PC-3 (cell line): Measurements from ENCODE around the gene BPIFA3. TPM values are rescaled to one million over a fixed set of nuclear protein-coding genes. Genes with fewer than 3 reads are reported as not detected.

Source experiments
- ATAC-seq: fragments of 200-7000 bp; cut with Tn5 transposase; 2 replicates; pipeline ENCODE4 v1.9.1; 2020; ENCODE audit warnings: mild to moderate bottlenecking, moderate library complexity
- BruUV-seq: library from RNA; stranded (reverse); fragments of 400-500 nt; replicated peaks from 2 replicates; lab custom pipeline; 2021; lab: Mats Ljungman, UMichigan
- CTCF ChIA-PET: fragments of 300-600 bp; sonication (Branson Sonifier 250); formaldehyde crosslinking; loops from one replicate; lab custom pipeline; 2022; ENCODE audit warnings: antibody characterized with exemption; lab: Charles Lee
- POLR2A ChIA-PET: fragments of 300-600 bp; sonication (Branson Sonifier 250); formaldehyde crosslinking; loops from one replicate; lab custom pipeline; 2022; ENCODE audit warnings: antibody characterized with exemption; ENCODE audit not compliant: unreplicated experiment; lab: Charles Lee
- DNase-seq: peaks from one replicate; pipeline ENCODE4 v3.0.0-alpha.2; 2015
- H2AFZ ChIP-seq: fragments of 300-600 bp; sonication (generic); 2 replicates; pipeline ENCODE4 v1.6.0; 2016; ENCODE audit warnings: antibody characterized with exemption, low read length
- H3F3A ChIP-seq: fragments of 300-600 bp; sonication (generic); one replicate; pipeline ENCODE4 v1.6.0; 2017; ENCODE audit warnings: antibody characterized with exemption, low read length, control low read depth, mild to moderate bottlenecking; ENCODE audit not compliant: unreplicated experiment
- H3K27ac ChIP-seq: fragments of 300-600 bp; sonication (generic); 2 replicates; pipeline ENCODE4 v1.5.1; 2016; ENCODE audit warnings: mild to moderate bottlenecking, low read length
- H3K27me3 ChIP-seq: fragments of 300-600 bp; sonication (generic); 2 replicates; pipeline ENCODE4 v1.6.1; 2016; ENCODE audit warnings: low read length, mixed read lengths
- H3K36me3 ChIP-seq: fragments of 300-600 bp; sonication (generic); 2 replicates; pipeline ENCODE4 v1.6.1; 2016; ENCODE audit warnings: low read depth, mixed run types, low read length, mixed read lengths
- H3K4me1 ChIP-seq: fragments of 300-600 bp; sonication (generic); 2 replicates; pipeline ENCODE4 v1.5.1; 2016; ENCODE audit warnings: low read length; ENCODE audit not compliant: insufficient read depth
- H3K4me2 ChIP-seq: fragments of 300-600 bp; sonication (generic); 2 replicates; pipeline ENCODE4 v1.6.0; 2016; ENCODE audit warnings: low read length
- H3K4me3 ChIP-seq: fragments of 300-600 bp; sonication (generic); 2 replicates; pipeline ENCODE4 v1.5.1; 2016; ENCODE audit warnings: mild to moderate bottlenecking, low read length, mixed read lengths
- H3K79me2 ChIP-seq: fragments of 300-600 bp; sonication (generic); 2 replicates; pipeline ENCODE4 v1.6.1; 2017; ENCODE audit warnings: low read length, mixed read lengths
- H3K9ac ChIP-seq: fragments of 300-600 bp; sonication (generic); 2 replicates; pipeline ENCODE4 v1.6.0; 2016; ENCODE audit warnings: mild to moderate bottlenecking, low read length
- H3K9me2 ChIP-seq: fragments of 300-600 bp; sonication (generic); replicated peaks from 2 replicates; pipeline ENCODE4 v1.6.1; 2016; ENCODE audit warnings: mixed run types, low read length, mixed read lengths
- H3K9me3 ChIP-seq: fragments of 300-600 bp; sonication (generic); 2 replicates; pipeline ENCODE4 v1.6.1; 2016; ENCODE audit warnings: low read length, mixed read lengths
- H4K20me1 ChIP-seq: fragments of 300-600 bp; sonication (generic); 2 replicates; pipeline ENCODE4 v1.6.1; 2016; ENCODE audit warnings: low read length, mixed read lengths
- CTCF ChIP-seq: fragments of 300-600 bp; sonication (generic); conservative IDR thresholded peaks from 2 replicates; pipeline ENCODE4 v1.5.1; 2017; ENCODE audit warnings: antibody characterized with exemption, low read depth, mild to moderate bottlenecking, low read length
- EZH2 ChIP-seq: fragments of 300-600 bp; sonication (generic); IDR thresholded peaks from one replicate; pipeline ENCODE4 v1.6.1; 2017; ENCODE audit warnings: antibody characterized with exemption, mild to moderate bottlenecking, low read length; ENCODE audit not compliant: unreplicated experiment
- EZH2phosphoT487 ChIP-seq: fragments of 300-600 bp; sonication (generic); IDR thresholded peaks from 2 replicates; pipeline ENCODE4 v1.6.1; 2018; ENCODE audit warnings: mild to moderate bottlenecking, antibody characterized with exemption, low read length, borderline replicate concordance
- intact Hi-C: fragments of 100-400 bp; cut with micrococcal nuclease; formaldehyde crosslinking; loops from 2 replicates; pipeline ENCODE4 v1.9.0; 2023
- total RNA-seq: library from RNA; depleted of rRNA; stranded (reverse); fragments of >200 nt; gene quantifications from 2 replicates; pipeline ENCODE4 v1.2.3, GENCODE V29; 2014

The BPIFA3 gene
- total RNA-seq, 1 experiment from 2014 or later = not detected

- no peaks in the 10 kb centered on the region for H3K9me3 ChIP-seq
- ATAC-seq (no peak), DNase-seq (no peak)
- peaks cover 90% of the 10 kb centered on the region for H3K27me3 ChIP-seq
- ChIA-PET POLR2A (no interaction called here), CTCF (no interaction called here)
- no peaks in the 10 kb centered on the region for H3K79me2 ChIP-seq
- intact Hi-C loops = no loop called here
- no peaks in the 10 kb centered on the region for H3F3A ChIP-seq
- no peak overlapping the region for H2AFZ ChIP-seq
- TF ChIP-seq EZH2phosphoT487 (no peak), EZH2 (no peak), CTCF (no peak)
- no TSS peak for BruUV-seq
- no peaks in the 10 kb centered on the region for H3K9me2 ChIP-seq
- no peaks in the 10 kb centered on the region for H3K4me1 ChIP-seq
- no peak overlapping the region for H3K4me2 ChIP-seq
- no peaks in the 10 kb centered on the region for H3K36me3 ChIP-seq
- no peak overlapping the region for H3K9ac ChIP-seq
- no peaks in the 10 kb centered on the region for H4K20me1 ChIP-seq
- no peak overlapping the region for H3K27ac ChIP-seq
- no peak overlapping the region for H3K4me3 ChIP-seq
These were observed 14.7 kb upstream of the BPIFA3 start for GRCh38 chr20:33202451-33202850.

- no peaks in the 10 kb centered on the region for H3F3A ChIP-seq
- TF ChIP-seq CTCF (no peak), EZH2phosphoT487 (0 out of 2 replicates have a peak, but pooled peaks have one; percentile 12)
- ChIA-PET CTCF (no interaction called here), POLR2A (no interaction called here)
- H3K4me1 ChIP-seq = no peaks in the 10 kb centered on the region
- no peaks in the 10 kb centered on the region for H3K36me3 ChIP-seq
- H3K9ac ChIP-seq = no peak overlapping the region
- no peaks in the 10 kb centered on the region for H3K79me2 ChIP-seq
- H3K27ac ChIP-seq = no peak overlapping the region
- BruUV-seq = no TSS peak
- no peak overlapping the region for H2AFZ ChIP-seq
- intact Hi-C loops = no loop called here
- ATAC-seq (no peak), DNase-seq (no peak)
- no peaks in the 10 kb centered on the region for H3K9me3 ChIP-seq
- H3K9me2 ChIP-seq = no peaks in the 10 kb centered on the region
- no peak overlapping the region for H3K4me3 ChIP-seq
- H3K4me2 ChIP-seq = no peak overlapping the region
- peaks cover 91% of the 10 kb centered on the region for H3K27me3 ChIP-seq
- H4K20me1 ChIP-seq = no peaks in the 10 kb centered on the region
These were observed 13.7 kb upstream of the BPIFA3 start for GRCh38 chr20:33203444-33203843.

- no peaks in the 10 kb centered on the region for H3F3A ChIP-seq
- no peak overlapping the region for H2AFZ ChIP-seq
- H4K20me1 ChIP-seq = 0 out of 2 replicates have a peak, but pooled peaks cover 3% of the 10 kb centered on the region
- peaks cover 49% of the 10 kb centered on the region for H3K27me3 ChIP-seq
- H3K36me3 ChIP-seq = no peaks in the 10 kb centered on the region
- ATAC-seq (peak; percentile 51; the same call in 1 of the 2 replicates), DNase-seq (peak; percentile 72)
- H3K27ac ChIP-seq = no peak overlapping the region
- no peak overlapping the region for H3K4me3 ChIP-seq
- no peaks in the 10 kb centered on the region for H3K4me1 ChIP-seq
- POLR2A ChIA-PET = no interaction called here
- H3K9ac ChIP-seq = no peak overlapping the region
- H3K9me3 ChIP-seq = no peaks in the 10 kb centered on the region
- CTCF ChIA-PET = no interaction called here
- intact Hi-C loops = no loop called here
- no peaks in the 10 kb centered on the region for H3K9me2 ChIP-seq
- TF ChIP-seq EZH2phosphoT487 (no peak), EZH2 (no peak), CTCF (no peak)
- H3K4me2 ChIP-seq = no peak overlapping the region
- H3K79me2 ChIP-seq = no peaks in the 10 kb centered on the region
- BruUV-seq = no TSS peak
These were observed 7.4 kb upstream of the BPIFA3 start for GRCh38 chr20:33209789-33210188.
